GM23338 (cell line): Measurements from ENCODE around the gene LRCH3. TPM values are rescaled to one million over a fixed set of nuclear protein-coding genes. Genes with fewer than 3 reads are reported as not detected.

ENCODE experiments used
- ATAC-seq: fragments of 200-7000 bp; cut with Tn5 transposase; 3 replicates; pipeline ENCODE4 v1.9.1; 2020
- DNase-seq: peaks from one replicate; pipeline ENCODE4 v3.0.0-alpha.2; 2015; ENCODE audit warnings: low spot score
- H2AFZ ChIP-seq: fragments of 200-600 bp; sonication (generic); 2 replicates; pipeline ENCODE4 v1.8.0; 2016; ENCODE audit warnings: antibody characterized with exemption, mild to moderate bottlenecking, moderate library complexity
- H3F3A ChIP-seq: fragments of 200-600 bp; sonication (generic); replicated peaks from 2 replicates; pipeline ENCODE4 v1.8.0; 2017; ENCODE audit warnings: antibody characterized with exemption, mixed run types, low read depth
- H3K27ac ChIP-seq: fragments of 200-600 bp; sonication (generic); 2 replicates; pipeline ENCODE4 v1.6.1; 2016; ENCODE audit warnings: low read depth
- H3K27me3 ChIP-seq: fragments of 200-600 bp; sonication (generic); 2 replicates; pipeline ENCODE4 v1.8.0; 2016; ENCODE audit warnings: mild to moderate bottlenecking, mixed run types, moderate library complexity; ENCODE audit not compliant: insufficient read depth
- H3K36me3 ChIP-seq: fragments of 200-600 bp; sonication (generic); 2 replicates; pipeline ENCODE4 v1.8.0; 2016; ENCODE audit warnings: mild to moderate bottlenecking; ENCODE audit not compliant: insufficient read depth
- H3K4me1 ChIP-seq: fragments of 200-600 bp; sonication (generic); 2 replicates; pipeline ENCODE4 v1.8.0; 2016; ENCODE audit warnings: mild to moderate bottlenecking, moderate library complexity; ENCODE audit not compliant: insufficient read depth
- H3K4me2 ChIP-seq: fragments of 200-600 bp; sonication (generic); 2 replicates; pipeline ENCODE4 v1.7.1; 2017; ENCODE audit warnings: mixed run types
- H3K4me3 ChIP-seq: fragments of 200-600 bp; sonication (generic); 2 replicates; pipeline ENCODE4 v1.6.1; 2016; ENCODE audit warnings: mixed run types
- H3K79me2 ChIP-seq: fragments of 200-600 bp; sonication (generic); replicated peaks from 2 replicates; pipeline ENCODE4 v1.8.0; 2017; ENCODE audit warnings: mild to moderate bottlenecking; ENCODE audit not compliant: insufficient read depth
- H3K9me2 ChIP-seq: fragments of 200-600 bp; sonication (generic); 2 replicates; pipeline ENCODE4 v1.8.0; 2017; ENCODE audit not compliant: insufficient read depth
- H4K20me1 ChIP-seq: fragments of 200-600 bp; sonication (generic); replicated peaks from 2 replicates; pipeline ENCODE4 v1.8.0; 2017; ENCODE audit warnings: mild to moderate bottlenecking; ENCODE audit not compliant: insufficient read depth
- H3K27ac Mint-ChIP-seq: 2 replicates; pipeline ENCODE4 v1.8.0; 2020; ENCODE audit warnings: inconsistent platforms, mild to moderate bottlenecking, moderate library complexity, mixed read lengths
- H3K27me3 Mint-ChIP-seq: 3 replicates; pipeline ENCODE4 v1.8.0; 2022; ENCODE audit warnings: low read depth, mild to moderate bottlenecking, moderate library complexity, mixed read lengths, inconsistent platforms; ENCODE audit not compliant: insufficient read depth, poor library complexity
- H3K36me3 Mint-ChIP-seq: 3 replicates; pipeline ENCODE4 v1.8.0; 2021; ENCODE audit warnings: low read depth, mild to moderate bottlenecking, inconsistent platforms, moderate library complexity, mixed read lengths
- H3K4me1 Mint-ChIP-seq: 3 replicates; pipeline ENCODE4 v1.8.0; 2020; ENCODE audit warnings: mild to moderate bottlenecking, inconsistent platforms, mixed read lengths
- H3K4me3 Mint-ChIP-seq: 3 replicates; pipeline ENCODE4 v1.8.0; 2021; ENCODE audit warnings: moderate library complexity, mild to moderate bottlenecking, inconsistent platforms, mixed read lengths
- H3K9me3 Mint-ChIP-seq: 3 replicates; pipeline ENCODE4 v1.8.0; 2020; ENCODE audit warnings: moderate library complexity, mild to moderate bottlenecking, inconsistent platforms, mixed read lengths
- EZH2 ChIP-seq: fragments of 200-600 bp; sonication (generic); IDR thresholded peaks from one replicate; pipeline ENCODE4 v1.8.0; 2017; ENCODE audit warnings: antibody characterized with exemption, mild to moderate bottlenecking, low read depth; ENCODE audit not compliant: unreplicated experiment
- POLR2AphosphoS5 ChIP-seq: IDR thresholded peaks from 2 replicates; pipeline ENCODE4 v1.6.1; 2016; ENCODE audit warnings: antibody characterized with exemption, low read depth
- polyA plus RNA-seq: library from polyadenylated mRNA; unstranded; fragments of >200 nt; fragmentation: Nextera tagmentation; extraction: Ambion mirVana; gene quantifications from 2 replicates; pipeline ENCODE4 v1.2.1, GENCODE V29; 2016
- total RNA-seq: library from RNA; depleted of rRNA; stranded (reverse); fragments of >200 nt; shearing (Covaris generic); gene quantifications from 2 replicates; pipeline ENCODE4 v1.2.3, GENCODE V29; 2014
- TF ChIP-seq, protein P1 (sequence below): IDR thresholded peaks from one replicate; pipeline ENCODE4 v1.6.1; 2018; ENCODE audit warnings: antibody characterized with exemption; ENCODE audit not compliant: unreplicated experiment
- TF ChIP-seq, protein P2 (sequence below): fragments of 250-450 bp; sonication (Bioruptor Pico); IDR thresholded peaks from 2 replicates; pipeline ENCODE4 v1.5.0; 2020; ENCODE audit warnings: mild to moderate bottlenecking, moderate library complexity

Gene LRCH3
- total and polyA plus RNA-seq, 2 experiments from 2014 or later, result 22.9 to 60.0 TPM

DNA sequence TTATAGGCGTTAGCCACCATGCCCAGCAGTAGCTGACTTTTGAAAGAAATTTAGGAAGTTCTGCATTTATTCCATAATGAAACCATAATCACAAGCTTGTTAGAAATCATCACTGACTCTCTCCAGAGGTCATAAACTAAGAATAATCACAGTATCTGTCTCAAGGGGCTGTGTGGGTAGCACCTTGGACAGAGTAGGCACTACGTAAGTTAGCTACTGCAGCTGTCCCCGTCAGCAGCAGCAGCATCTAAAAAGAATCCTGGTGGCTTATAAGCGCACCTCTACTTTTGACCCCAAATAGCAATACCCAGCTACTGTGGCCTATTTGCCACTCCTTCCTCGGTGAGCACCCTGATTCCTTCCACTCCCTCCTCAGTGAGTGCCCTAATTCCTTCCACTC is 101.1 kb downstream of the LRCH3 start:
- Histone ChIP-seq H3K79me2 (no peaks in the 10 kb centered on the region), H3K4me2 (no peak overlapping the region), H3K27ac (no peak overlapping the region), H3K36me3 (no peaks in the 10 kb centered on the region), H3K4me1 (peaks cover 6% of the 10 kb centered on the region; the same call in 1 of the 2 replicates), H4K20me1 (no peaks in the 10 kb centered on the region), H3F3A (no peaks in the 10 kb centered on the region; the same call in 1 of the 2 replicates), H3K27me3 (no peaks in the 10 kb centered on the region), H3K4me3 (no peak overlapping the region), H2AFZ (no peak overlapping the region), H3K9me2 (no peaks in the 10 kb centered on the region)
- Mint-ChIP-seq H3K27me3 (peaks cover 2% of the 10 kb centered on the region), H3K9me3 (no peaks in the 10 kb centered on the region), H3K4me1 (peaks cover 19% of the 10 kb centered on the region), H3K4me3 (no peak overlapping the region), H3K36me3 (0 out of 3 replicates have a peak, but pooled peaks cover 1% of the 10 kb centered on the region), H3K27ac (no peak overlapping the region)
- ATAC-seq (peak; percentile 34; the same call in 1 of the 3 replicates), DNase-seq (no peak)
- TF ChIP-seq, protein P1, sequence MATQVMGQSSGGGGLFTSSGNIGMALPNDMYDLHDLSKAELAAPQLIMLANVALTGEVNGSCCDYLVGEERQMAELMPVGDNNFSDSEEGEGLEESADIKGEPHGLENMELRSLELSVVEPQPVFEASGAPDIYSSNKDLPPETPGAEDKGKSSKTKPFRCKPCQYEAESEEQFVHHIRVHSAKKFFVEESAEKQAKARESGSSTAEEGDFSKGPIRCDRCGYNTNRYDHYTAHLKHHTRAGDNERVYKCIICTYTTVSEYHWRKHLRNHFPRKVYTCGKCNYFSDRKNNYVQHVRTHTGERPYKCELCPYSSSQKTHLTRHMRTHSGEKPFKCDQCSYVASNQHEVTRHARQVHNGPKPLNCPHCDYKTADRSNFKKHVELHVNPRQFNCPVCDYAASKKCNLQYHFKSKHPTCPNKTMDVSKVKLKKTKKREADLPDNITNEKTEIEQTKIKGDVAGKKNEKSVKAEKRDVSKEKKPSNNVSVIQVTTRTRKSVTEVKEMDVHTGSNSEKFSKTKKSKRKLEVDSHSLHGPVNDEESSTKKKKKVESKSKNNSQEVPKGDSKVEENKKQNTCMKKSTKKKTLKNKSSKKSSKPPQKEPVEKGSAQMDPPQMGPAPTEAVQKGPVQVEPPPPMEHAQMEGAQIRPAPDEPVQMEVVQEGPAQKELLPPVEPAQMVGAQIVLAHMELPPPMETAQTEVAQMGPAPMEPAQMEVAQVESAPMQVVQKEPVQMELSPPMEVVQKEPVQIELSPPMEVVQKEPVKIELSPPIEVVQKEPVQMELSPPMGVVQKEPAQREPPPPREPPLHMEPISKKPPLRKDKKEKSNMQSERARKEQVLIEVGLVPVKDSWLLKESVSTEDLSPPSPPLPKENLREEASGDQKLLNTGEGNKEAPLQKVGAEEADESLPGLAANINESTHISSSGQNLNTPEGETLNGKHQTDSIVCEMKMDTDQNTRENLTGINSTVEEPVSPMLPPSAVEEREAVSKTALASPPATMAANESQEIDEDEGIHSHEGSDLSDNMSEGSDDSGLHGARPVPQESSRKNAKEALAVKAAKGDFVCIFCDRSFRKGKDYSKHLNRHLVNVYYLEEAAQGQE, result peak; percentile 55
- TF ChIP-seq, protein P2, sequence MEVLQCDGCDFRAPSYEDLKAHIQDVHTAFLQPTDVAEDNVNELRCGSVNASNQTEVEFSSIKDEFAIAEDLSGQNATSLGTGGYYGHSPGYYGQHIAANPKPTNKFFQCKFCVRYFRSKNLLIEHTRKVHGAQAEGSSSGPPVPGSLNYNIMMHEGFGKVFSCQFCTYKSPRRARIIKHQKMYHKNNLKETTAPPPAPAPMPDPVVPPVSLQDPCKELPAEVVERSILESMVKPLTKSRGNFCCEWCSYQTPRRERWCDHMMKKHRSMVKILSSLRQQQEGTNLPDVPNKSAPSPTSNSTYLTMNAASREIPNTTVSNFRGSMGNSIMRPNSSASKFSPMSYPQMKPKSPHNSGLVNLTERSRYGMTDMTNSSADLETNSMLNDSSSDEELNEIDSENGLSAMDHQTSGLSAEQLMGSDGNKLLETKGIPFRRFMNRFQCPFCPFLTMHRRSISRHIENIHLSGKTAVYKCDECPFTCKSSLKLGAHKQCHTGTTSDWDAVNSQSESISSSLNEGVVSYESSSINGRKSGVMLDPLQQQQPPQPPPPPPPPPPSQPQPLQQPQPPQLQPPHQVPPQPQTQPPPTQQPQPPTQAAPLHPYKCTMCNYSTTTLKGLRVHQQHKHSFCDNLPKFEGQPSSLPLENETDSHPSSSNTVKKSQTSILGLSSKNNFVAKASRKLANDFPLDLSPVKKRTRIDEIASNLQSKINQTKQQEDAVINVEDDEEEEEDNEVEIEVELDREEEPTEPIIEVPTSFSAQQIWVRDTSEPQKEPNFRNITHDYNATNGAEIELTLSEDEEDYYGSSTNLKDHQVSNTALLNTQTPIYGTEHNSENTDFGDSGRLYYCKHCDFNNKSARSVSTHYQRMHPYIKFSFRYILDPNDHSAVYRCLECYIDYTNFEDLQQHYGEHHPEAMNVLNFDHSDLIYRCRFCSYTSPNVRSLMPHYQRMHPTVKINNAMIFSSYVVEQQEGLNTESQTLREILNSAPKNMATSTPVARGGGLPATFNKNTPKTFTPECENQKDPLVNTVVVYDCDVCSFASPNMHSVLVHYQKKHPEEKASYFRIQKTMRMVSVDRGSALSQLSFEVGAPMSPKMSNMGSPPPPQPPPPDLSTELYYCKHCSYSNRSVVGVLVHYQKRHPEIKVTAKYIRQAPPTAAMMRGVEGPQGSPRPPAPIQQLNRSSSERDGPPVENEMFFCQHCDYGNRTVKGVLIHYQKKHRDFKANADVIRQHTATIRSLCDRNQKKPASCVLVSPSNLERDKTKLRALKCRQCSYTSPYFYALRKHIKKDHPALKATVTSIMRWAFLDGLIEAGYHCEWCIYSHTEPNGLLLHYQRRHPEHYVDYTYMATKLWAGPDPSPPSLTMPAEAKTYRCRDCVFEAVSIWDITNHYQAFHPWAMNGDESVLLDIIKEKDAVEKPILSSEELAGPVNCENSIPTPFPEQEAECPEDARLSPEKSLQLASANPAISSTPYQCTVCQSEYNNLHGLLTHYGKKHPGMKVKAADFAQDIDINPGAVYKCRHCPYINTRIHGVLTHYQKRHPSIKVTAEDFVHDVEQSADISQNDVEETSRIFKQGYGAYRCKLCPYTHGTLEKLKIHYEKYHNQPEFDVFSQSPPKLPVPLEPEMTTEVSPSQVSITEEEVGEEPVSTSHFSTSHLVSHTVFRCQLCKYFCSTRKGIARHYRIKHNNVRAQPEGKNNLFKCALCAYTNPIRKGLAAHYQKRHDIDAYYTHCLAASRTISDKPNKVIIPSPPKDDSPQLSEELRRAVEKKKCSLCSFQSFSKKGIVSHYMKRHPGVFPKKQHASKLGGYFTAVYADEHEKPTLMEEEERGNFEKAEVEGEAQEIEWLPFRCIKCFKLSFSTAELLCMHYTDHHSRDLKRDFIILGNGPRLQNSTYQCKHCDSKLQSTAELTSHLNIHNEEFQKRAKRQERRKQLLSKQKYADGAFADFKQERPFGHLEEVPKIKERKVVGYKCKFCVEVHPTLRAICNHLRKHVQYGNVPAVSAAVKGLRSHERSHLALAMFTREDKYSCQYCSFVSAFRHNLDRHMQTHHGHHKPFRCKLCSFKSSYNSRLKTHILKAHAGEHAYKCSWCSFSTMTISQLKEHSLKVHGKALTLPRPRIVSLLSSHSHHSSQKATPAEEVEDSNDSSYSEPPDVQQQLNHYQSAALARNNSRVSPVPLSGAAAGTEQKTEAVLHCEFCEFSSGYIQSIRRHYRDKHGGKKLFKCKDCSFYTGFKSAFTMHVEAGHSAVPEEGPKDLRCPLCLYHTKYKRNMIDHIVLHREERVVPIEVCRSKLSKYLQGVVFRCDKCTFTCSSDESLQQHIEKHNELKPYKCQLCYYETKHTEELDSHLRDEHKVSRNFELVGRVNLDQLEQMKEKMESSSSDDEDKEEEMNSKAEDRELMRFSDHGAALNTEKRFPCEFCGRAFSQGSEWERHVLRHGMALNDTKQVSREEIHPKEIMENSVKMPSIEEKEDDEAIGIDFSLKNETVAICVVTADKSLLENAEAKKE (CRISPR knock-in tag), result no peak
- no peak for TF ChIP-seq POLR2AphosphoS5
- no peak for TF ChIP-seq EZH2
